HepG2 (cell line): ENCODE measurements around the gene LDAH. TPM values are rescaled to one million over a fixed set of nuclear protein-coding genes. Genes with fewer than 3 reads are reported as not detected.

Experiments
- ARID3A ChIP-seq: IDR thresholded peaks from 2 replicates; pipeline ENCODE4 v1.6.1; 2012; ENCODE audit warnings: low read depth, low read length, improper control_type of control experiment
- ARNTL ChIP-seq: sonication (generic); formaldehyde crosslinking; IDR thresholded peaks from 2 replicates; pipeline ENCODE4 v1.4.0; 2020; ENCODE audit warnings: mild to moderate bottlenecking, missing genetic modification reagents
- DRAP1 ChIP-seq: IDR thresholded peaks from 2 replicates; pipeline ENCODE4 v1.6.1; 2016; ENCODE audit warnings: missing genetic modification reagents, missing compliant biosample characterization
- FUBP1 ChIP-seq: sonication (generic); formaldehyde crosslinking; IDR thresholded peaks from 2 replicates; pipeline ENCODE4 v1.5.1; 2020; ENCODE audit warnings: missing genetic modification reagents, mild to moderate bottlenecking, borderline replicate concordance
- GPN1 ChIP-seq: sonication (generic); formaldehyde crosslinking; IDR thresholded peaks from 2 replicates; pipeline ENCODE4 v1.5.1; 2020; ENCODE audit warnings: missing genetic modification reagents, borderline replicate concordance
- HIC2 ChIP-seq: sonication (generic); formaldehyde crosslinking; IDR thresholded peaks from 2 replicates; pipeline ENCODE4 v1.9.0; 2022; ENCODE audit warnings: low read depth, missing genetic modification reagents
- HOMEZ ChIP-seq: IDR thresholded peaks from 2 replicates; pipeline ENCODE4 v1.6.1; 2016; ENCODE audit warnings: low read depth
- MEF2D ChIP-seq: sonication (generic); formaldehyde crosslinking; IDR thresholded peaks from 2 replicates; pipeline ENCODE4 v1.5.1; 2020; ENCODE audit warnings: mild to moderate bottlenecking, missing genetic modification reagents
- MEIS2 ChIP-seq: sonication (generic); formaldehyde crosslinking; IDR thresholded peaks from 2 replicates; pipeline ENCODE4 v1.9.0; 2021; ENCODE audit warnings: mild to moderate bottlenecking, missing genetic modification reagents
- NFKB2 ChIP-seq: sonication (generic); formaldehyde crosslinking; IDR thresholded peaks from 2 replicates; pipeline ENCODE4 v1.4.0; 2020; ENCODE audit warnings: missing genetic modification reagents, borderline replicate concordance
- NFKBIZ ChIP-seq: IDR thresholded peaks from 2 replicates; pipeline ENCODE4 v1.6.1; 2018; ENCODE audit warnings: missing genetic modification reagents, missing compliant biosample characterization
- TP53 ChIP-seq: sonication (generic); formaldehyde crosslinking; conservative IDR thresholded peaks from 2 replicates; pipeline ENCODE4 v1.4.0; 2020; ENCODE audit warnings: missing genetic modification reagents
- ZBTB20 ChIP-seq: sonication (generic); formaldehyde crosslinking; IDR thresholded peaks from 2 replicates; pipeline ENCODE4 v1.8.1; 2023; ENCODE audit warnings: missing genetic modification reagents, low read depth, mild to moderate bottlenecking, borderline replicate concordance
- ZBTB46 ChIP-seq: sonication (generic); formaldehyde crosslinking; IDR thresholded peaks from 2 replicates; pipeline ENCODE4 v1.4.0; 2020; ENCODE audit warnings: mild to moderate bottlenecking, missing genetic modification reagents, borderline replicate concordance
- ZC3H13 ChIP-seq: sonication (generic); formaldehyde crosslinking; IDR thresholded peaks from 2 replicates; pipeline ENCODE4 v1.8.1; 2023; ENCODE audit warnings: mild to moderate bottlenecking, missing genetic modification reagents, moderate library complexity
- ZNF225 ChIP-seq: sonication (generic); formaldehyde crosslinking; IDR thresholded peaks from 2 replicates; pipeline ENCODE4 v1.4.0; 2020; ENCODE audit warnings: mild to moderate bottlenecking, missing genetic modification reagents
- ZNF556 ChIP-seq: sonication (generic); formaldehyde crosslinking; IDR thresholded peaks from 2 replicates; pipeline ENCODE4 v1.4.0; 2020; ENCODE audit warnings: mild to moderate bottlenecking, missing genetic modification reagents, borderline replicate concordance
- ZNF577 ChIP-seq: sonication (generic); formaldehyde crosslinking; IDR thresholded peaks from 2 replicates; pipeline ENCODE4 v1.4.0; 2020; ENCODE audit warnings: mild to moderate bottlenecking, low read depth, missing genetic modification reagents, borderline replicate concordance
- ZNF672 ChIP-seq: sonication (generic); formaldehyde crosslinking; IDR thresholded peaks from 2 replicates; pipeline ENCODE4 v1.8.1; 2022; ENCODE audit warnings: missing genetic modification reagents
- polyA plus RNA-seq, 8 experiments: library from polyadenylated mRNA; depleted of rRNA in 3 of 8; stranded (reverse) in 7 of 8; unstranded in 1 of 8; fragments of >200 nt; fragmentation: Illumina TruSeq in 4 of 8; extraction: Trizol in 4 of 8; gene quantifications; 2 replicates each; pipeline versions ENCODE4 v1.2.1 to v1.2.3, GENCODE V29; 2011 to 2016; ENCODE audit warnings: low read depth in 4 of 8, missing spikeins in 1 of 8, mixed read lengths in 1 of 8; ENCODE audit not compliant: insufficient read depth in 1 of 8
- total RNA-seq, 5 experiments: library from RNA; depleted of rRNA; stranded (reverse); fragments of >200 nt; fragmentation: Illumina TruSeq; extraction: Trizol; gene quantifications; 2 replicates each; pipeline ENCODE4 v1.2.3, GENCODE V29; 2016; ENCODE audit warnings: low read depth in 1 of 5

Gene LDAH
- total and polyA plus RNA-seq, 2 of the 13 experiments (the other 11 are each of a cell fraction or from before 2014, with no cell fraction given) = 28.8 to 46.2 TPM

- TF ChIP-seq ZBTB46 (CRISPR knock-in tag) = no peak; the same call in 1 of the 2 replicates
- TF ChIP-seq NFKB2 (CRISPR knock-in tag) = peak; percentile 73; the same call in 1 of the 2 replicates
- TF ChIP-seq HIC2 (CRISPR knock-in tag) = peak; percentile 70; the same call in 1 of the 2 replicates
- TF ChIP-seq TP53 (CRISPR knock-in tag) = no peak
- peak; percentile 85 for TF ChIP-seq MEF2D
- TF ChIP-seq GPN1 (CRISPR knock-in tag) = no peak
- TF ChIP-seq FUBP1 (CRISPR knock-in tag) = no peak
- TF ChIP-seq ZC3H13 (CRISPR knock-in tag) = 0 out of 2 replicates have a peak, but pooled peaks have one; percentile 47
- no peak for TF ChIP-seq MEIS2 (CRISPR knock-in tag)
- peak; percentile 57; the same call in 1 of the 2 replicates for TF ChIP-seq ARID3A
- TF ChIP-seq HOMEZ = peak; percentile 68
- no peak for TF ChIP-seq ZNF672 (CRISPR knock-in tag)
- TF ChIP-seq ZBTB20 (CRISPR knock-in tag) = no peak
- TF ChIP-seq ARNTL (CRISPR knock-in tag) = no peak
- TF ChIP-seq ZNF225 (CRISPR knock-in tag) = peak; percentile 81; the same call in 1 of the 2 replicates
- no peak for TF ChIP-seq ZNF577 (CRISPR knock-in tag)
- TF ChIP-seq NFKBIZ = no peak
- TF ChIP-seq DRAP1 (CRISPR knock-in tag) = peak; percentile 38; the same call in 1 of the 2 replicates
- TF ChIP-seq ZNF556 = peak; percentile 62; the same call in 1 of the 2 replicates
These were observed 187.0 kb downstream of the LDAH start (continued) for GRCh38 chr2:20635675-20636584.
